HepG2 (cell line): ENCODE data around the gene LBR. TPM values are rescaled to one million over a fixed set of nuclear protein-coding genes. Genes with fewer than 3 reads are reported as not detected.

Source experiments
- ATAC-seq: fragments of 200-7000 bp; cut with Tn5 transposase; 3 replicates; pipeline ENCODE4 v1.9.1; 2020; ENCODE audit warnings: mild to moderate bottlenecking, moderate library complexity
- BruUV-seq: library from RNA; stranded (reverse); fragments of 400-500 nt; replicated peaks from 2 replicates; lab custom pipeline; 2021; lab: Mats Ljungman, UMichigan
- CTCF ChIA-PET: fragments of 300-600 bp; formaldehyde crosslinking; extraction: SDS; loops from one replicate; lab custom pipeline; 2021; ENCODE audit warnings: low total read pairs, inconsistent platforms, low intra/inter-chr PET ratio; lab: Yijun Ruan, JAX
- POLR2A ChIA-PET: fragments of 350-600 bp; sonication (Branson Sonifier 250); formaldehyde crosslinking; loops from one replicate; lab custom pipeline; 2020; ENCODE audit warnings: antibody characterized with exemption, inconsistent platforms; lab: Yijun Ruan, JAX
- DNase-seq: peaks from one replicate; pipeline ENCODE4 v3.0.0-alpha.2; 2015; ENCODE audit warnings: low spot score
- FAIRE-seq: peaks from 3 replicates; lab custom pipeline; 2011; peaks lifted over from hg19 to GRCh38; lab: Jason Lieb, UNC
- H2AFZ ChIP-seq: one replicate; pipeline ENCODE4 v1.6.1; 2011; ENCODE audit warnings: low read length, inconsistent platforms
- H3K27ac ChIP-seq: fragments of 300-600 bp; 3 replicates; pipeline ENCODE4 v1.8.0; 2011; ENCODE audit warnings: mixed run types, mild to moderate bottlenecking, mixed read lengths, low read length, inconsistent platforms; ENCODE audit not compliant: insufficient read depth; ENCODE audit errors: extremely low read length
- H3K27me3 ChIP-seq, 2 experiments: fragments of 200-600 bp in 1 of 2; 2 replicates in 1 of 2; 3 replicates in 1 of 2; pipeline versions ENCODE4 v1.6.0 to v1.8.0; 2011; ENCODE audit warnings: low read length in 2 of 2, mild to moderate bottlenecking in 2 of 2, moderate library complexity in 2 of 2, inconsistent platforms in 1 of 2; ENCODE audit not compliant: insufficient read depth in 2 of 2, control insufficient read depth in 1 of 2
- H3K36me3 ChIP-seq, 2 experiments: fragments of 200-600 bp in 1 of 2; replicated peaks in 1 of 2; 2 replicates in 1 of 2; 3 replicates in 1 of 2; pipeline versions ENCODE4 v1.5.1 to v1.8.0; 2011; ENCODE audit warnings: low read length in 2 of 2, inconsistent platforms in 1 of 2; ENCODE audit not compliant: insufficient read depth in 2 of 2, control insufficient read depth in 1 of 2
- H3K4me1 ChIP-seq: 2 replicates; pipeline ENCODE4 v1.5.1; 2012; ENCODE audit warnings: low read length, inconsistent platforms; ENCODE audit not compliant: insufficient read depth
- H3K4me2 ChIP-seq: 2 replicates; pipeline ENCODE4 v1.6.0; 2011; ENCODE audit warnings: low read depth, low read length, inconsistent platforms
- H3K4me3 ChIP-seq, 3 experiments: fragments of 200-600 bp in 1 of 3; sonication (generic), shearing (Covaris generic) in 1 of 3; replicated peaks in 1 of 3; 2 replicates each; pipeline ENCODE4 v1.5.1; 2011 to 2016; ENCODE audit warnings: low read length in 3 of 3, inconsistent platforms in 2 of 3, low read depth in 2 of 3, mild to moderate bottlenecking in 2 of 3, control low read depth in 1 of 3, mixed read lengths in 1 of 3; ENCODE audit not compliant: insufficient read depth in 1 of 3
- H3K79me2 ChIP-seq: one replicate; pipeline ENCODE4 v1.6.1; 2011; ENCODE audit warnings: low read length, inconsistent platforms; ENCODE audit not compliant: insufficient read depth
- H3K9ac ChIP-seq: 2 replicates; pipeline ENCODE4 v1.6.0; 2011; ENCODE audit warnings: mild to moderate bottlenecking, low read depth, low read length, inconsistent platforms; ENCODE audit not compliant: insufficient read depth
- H3K9me3 ChIP-seq: 2 replicates; pipeline ENCODE4 v1.5.1; 2012; ENCODE audit warnings: mild to moderate bottlenecking, low read length
- H4K20me1 ChIP-seq: 2 replicates; pipeline ENCODE4 v1.6.0; 2011; ENCODE audit warnings: inconsistent platforms, mild to moderate bottlenecking, low read length, moderate library complexity; ENCODE audit not compliant: insufficient read depth
- ELF3 ChIP-seq: IDR thresholded peaks from 2 replicates; pipeline ENCODE4 v1.6.1; 2016; ENCODE audit warnings: missing genetic modification reagents, missing compliant biosample characterization
- FOXA1 ChIP-seq, 2 experiments: fragments of 450-650 bp in 1 of 2; sonication (generic) in 1 of 2; formaldehyde crosslinking in 1 of 2; IDR thresholded peaks; 2 replicates each; pipeline versions ENCODE4 v1.4.0 to v1.6.1; 2016 to 2020; ENCODE audit warnings: missing genetic modification reagents in 1 of 2
- NR2F1 ChIP-seq, 2 experiments: fragments of 450-650 bp in 1 of 2; formaldehyde crosslinking in 1 of 2; IDR thresholded peaks; 2 replicates each; pipeline versions ENCODE4 v1.5.0 to v1.6.1; 2016 to 2020; ENCODE audit warnings: mild to moderate bottlenecking in 1 of 2, missing compliant biosample characterization in 1 of 2, missing genetic modification reagents in 1 of 2, moderate library complexity in 1 of 2
- NR2F6 ChIP-seq, 2 experiments: IDR thresholded peaks; 2 replicates each; pipeline ENCODE4 v1.6.1; 2016; ENCODE audit warnings: antibody characterized with exemption in 1 of 2, mild to moderate bottlenecking in 1 of 2
- PLRG1 ChIP-seq: fragments of 450-650 bp; conservative IDR thresholded peaks from 2 replicates; pipeline ENCODE4 v1.6.1; 2016
- RBAK ChIP-seq: sonication (generic); formaldehyde crosslinking; IDR thresholded peaks from 2 replicates; pipeline ENCODE4 v1.5.1; 2020; ENCODE audit warnings: mild to moderate bottlenecking, missing genetic modification reagents
- REL ChIP-seq: sonication (generic); formaldehyde crosslinking; conservative IDR thresholded peaks from 2 replicates; pipeline ENCODE4 v1.8.0; 2022; ENCODE audit warnings: mild to moderate bottlenecking, missing genetic modification reagents, moderate library complexity
- SRF ChIP-seq: IDR thresholded peaks from 2 replicates; pipeline ENCODE4 v1.6.1; 2011; ENCODE audit warnings: mild to moderate bottlenecking, low read depth, low read length, moderate library complexity
- TFAP4 ChIP-seq: sonication (generic); IDR thresholded peaks from 2 replicates; pipeline ENCODE4 v1.6.1; 2016; ENCODE audit warnings: low read depth, borderline replicate concordance
- THAP11 ChIP-seq: IDR thresholded peaks from 2 replicates; pipeline ENCODE4 v1.6.1; 2016; ENCODE audit warnings: missing biosample characterization, missing genetic modification reagents
- ZFP36L2 ChIP-seq: sonication (generic); formaldehyde crosslinking; IDR thresholded peaks from 2 replicates; pipeline ENCODE4 v1.4.0; 2020; ENCODE audit warnings: missing genetic modification reagents
- ZKSCAN8 ChIP-seq: IDR thresholded peaks from 2 replicates; pipeline ENCODE4 v1.6.1; 2016; ENCODE audit warnings: borderline replicate concordance, missing genetic modification reagents, missing compliant biosample characterization
- ZNF263 ChIP-seq: sonication (generic); formaldehyde crosslinking; IDR thresholded peaks from 2 replicates; pipeline ENCODE4 v1.4.0; 2020; ENCODE audit warnings: missing genetic modification reagents
- ZSCAN21 ChIP-seq: sonication (generic); formaldehyde crosslinking; IDR thresholded peaks from 2 replicates; pipeline ENCODE4 v1.8.0; 2022; ENCODE audit warnings: mild to moderate bottlenecking, missing genetic modification reagents, moderate library complexity, borderline replicate concordance
- WGBS: methylation state at CpG from one replicate; pipeline ENCODE4 v1.1.6; 2017; ENCODE audit warnings: low lambda C conversion rate; 5-methylcytosine and 5-hydroxymethylcytosine counted together
- in situ Hi-C: cut with HindIII; loops from 2 replicates; pipeline ENCODE4 v1.10.0; 2017; ENCODE audit warnings: low pct_unique_long_range_greater_than_20kb; ENCODE audit not compliant: extremely low pct_ligation_motif_present
- intact Hi-C: fragments of 100-400 bp; cut with micrococcal nuclease; formaldehyde crosslinking; loops from one replicate; pipeline ENCODE4 v1.10.0; 2022; ENCODE audit not compliant: unreplicated experiment
- polyA plus RNA-seq, 8 experiments: library from polyadenylated mRNA; depleted of rRNA in 3 of 8; stranded (reverse) in 7 of 8; unstranded in 1 of 8; fragments of >200 nt; fragmentation: Illumina TruSeq in 4 of 8; extraction: Trizol in 4 of 8; gene quantifications; 2 replicates each; pipeline versions ENCODE4 v1.2.1 to v1.2.3, GENCODE V29; 2011 to 2016; ENCODE audit warnings: low read depth in 4 of 8, missing spikeins in 1 of 8, mixed read lengths in 1 of 8; ENCODE audit not compliant: insufficient read depth in 1 of 8
- total RNA-seq, 5 experiments: library from RNA; depleted of rRNA; stranded (reverse); fragments of >200 nt; fragmentation: Illumina TruSeq; extraction: Trizol; gene quantifications; 2 replicates each; pipeline ENCODE4 v1.2.3, GENCODE V29; 2016; ENCODE audit warnings: low read depth in 1 of 5

Gene LBR
- total and polyA plus RNA-seq, 2 of the 13 experiments (the other 11 are each of a cell fraction or from before 2014, with no cell fraction given): 38.9 to 76.7 TPM

- H4K20me1 ChIP-seq: no peaks in the 10 kb centered on the region
- no peaks in the 10 kb centered on the region for H3K36me3 ChIP-seq
- CTCF ChIA-PET: no interaction called here
- TF ChIP-seq THAP11: no peak
- 0 out of 2 replicates have a peak, but pooled peaks have one; percentile 22 for TF ChIP-seq ZNF263 (CRISPR knock-in tag)
- FAIRE-seq (no peak), DNase-seq (no peak), ATAC-seq (peak; percentile 45)
- in situ Hi-C loops (no loop called here), intact Hi-C loops (no loop called here)
- H3K4me2 ChIP-seq: peak overlapping the region; percentile 73
- no peak overlapping the region for H2AFZ ChIP-seq
- H3K9ac ChIP-seq: no peak overlapping the region
- WGBS: 54% methylated on average over 9 of the region's 19 CpGs
- POLR2A ChIA-PET: interaction anchor here (1.1 to 1.6 kb wide), 2 partner anchors 16 to 307 kb away, joined by 3 to 4 read pairs; no protein-coding TSS in a partner anchor
- no TSS peak for BruUV-seq
- peak overlapping the region in 2 of 3 experiments; percentile 32 to 53; a peak in 2 of 6 replicates for H3K4me3 ChIP-seq
- peaks cover 5 to 46% of the 10 kb centered on the region in 2 experiments; a peak in 3 of 5 replicates for H3K27me3 ChIP-seq
- no peak overlapping the region for H3K27ac ChIP-seq
- H3K9me3 ChIP-seq: no peaks in the 10 kb centered on the region
- H3K79me2 ChIP-seq: no peaks in the 10 kb centered on the region
- H3K4me1 ChIP-seq: peaks cover 47% of the 10 kb centered on the region
Measured at GRCh38 chr1:225461533-225462428, 33.9 kb upstream of the LBR start.

DNA sequence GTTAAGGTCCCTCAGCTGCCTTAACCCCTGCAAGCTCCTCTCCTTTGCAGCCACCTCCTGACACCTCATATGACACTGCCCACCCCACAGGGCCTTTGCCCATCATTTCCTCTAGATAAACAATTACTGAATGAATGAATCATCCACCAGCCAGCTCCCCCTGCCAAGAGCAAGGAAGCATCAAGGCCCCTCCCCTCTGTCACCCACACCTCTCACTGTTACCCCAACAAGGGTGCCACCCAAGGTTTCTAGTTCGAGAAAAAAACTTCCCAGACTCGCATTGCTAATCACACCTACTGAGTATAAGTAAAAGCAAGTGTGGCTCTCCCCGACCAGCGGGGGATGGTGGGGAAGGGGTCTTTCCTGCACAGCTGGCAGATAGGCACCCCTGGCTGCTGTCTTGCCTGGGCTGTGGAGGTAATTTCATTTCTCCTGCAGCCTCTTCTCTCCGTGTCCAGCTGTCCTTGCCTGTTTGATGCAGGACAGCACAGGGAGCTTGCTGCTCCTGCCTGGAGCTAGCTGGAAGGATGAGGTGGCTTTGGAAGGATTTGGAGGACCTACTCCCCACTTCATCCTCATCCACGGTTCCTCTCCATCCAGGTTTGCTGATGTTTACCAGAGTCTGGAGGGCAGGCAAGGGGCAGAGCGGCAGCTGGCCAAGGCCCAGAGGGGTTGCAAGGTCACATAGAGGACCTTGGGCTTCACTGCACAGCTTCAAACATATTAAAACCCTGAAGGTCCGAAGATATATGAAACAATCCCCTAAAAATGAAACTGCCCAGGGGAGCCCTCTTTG is 33.1 kb upstream of the LBR start:
- Histone ChIP-seq H3K4me3 (peak overlapping the region in 2 of 3 experiments; percentile 32 to 53; a peak in 2 of 6 replicates), H4K20me1 (no peaks in the 10 kb centered on the region), H3K36me3 (no peaks in the 10 kb centered on the region), H3K4me2 (peak overlapping the region; percentile 73), H3K9ac (no peak overlapping the region), H3K79me2 (no peaks in the 10 kb centered on the region), H2AFZ (no peak overlapping the region), H3K27ac (no peak overlapping the region), H3K9me3 (no peaks in the 10 kb centered on the region), H3K27me3 (peaks cover 5 to 46% of the 10 kb centered on the region in 2 experiments; a peak in 3 of 5 replicates), H3K4me1 (peaks cover 45% of the 10 kb centered on the region)
- FAIRE-seq (no peak), DNase-seq (no peak), ATAC-seq (peak; percentile 45)
- in situ Hi-C loops (no loop called here), intact Hi-C loops (no loop called here)
- CTCF ChIA-PET: no interaction called here
- POLR2A ChIA-PET: interaction anchor here (1.1 to 1.6 kb wide), 3 partner anchors 15 to 308 kb away, joined by 3 to 4 read pairs (median 4); no protein-coding TSS in a partner anchor
- no TSS peak for BruUV-seq
- whole genome bisulfite sequencing: 0% methylated on average over 8 of the region's 8 CpGs
- TF ChIP-seq ZSCAN21 (CRISPR knock-in tag) (no peak), REL (CRISPR knock-in tag) (no peak), ZFP36L2 (CRISPR knock-in tag) (no peak), FOXA1 (IDR thresholded peaks at IDR 0.05) (no peak), FOXA1 (CRISPR knock-in tag; IDR thresholded peaks at IDR 0.05) (0 out of 2 replicates have a peak, but pooled peaks have one; percentile 13), NR2F6 (IDR thresholded peaks at IDR 0.05) (0 out of 2 replicates have a peak, but pooled peaks have one; percentile 33), NR2F6 (CRISPR knock-in tag; IDR thresholded peaks at IDR 0.05) (peak; percentile 33; the same call in 1 of the 2 replicates), ZKSCAN8 (CRISPR knock-in tag) (no peak), RBAK (CRISPR knock-in tag) (no peak), ELF3 (CRISPR knock-in tag) (no peak), PLRG1 (no peak), SRF (no peak), TFAP4 (no peak), NR2F1 (CRISPR knock-in tag; IDR thresholded peaks at IDR 0.05) (peak in 1 of 2 experiments; percentile 24; a peak in 1 of 4 replicates)
